Measurements from ENCODE around the gene CHRM3. TPM values are rescaled to one million over a fixed set of nuclear protein-coding genes. Genes with fewer than 3 reads are reported as not detected.

CHRM3 gene
- total RNA-seq, 1 donor from 2014 or later, result 5.4 TPM

DNA sequence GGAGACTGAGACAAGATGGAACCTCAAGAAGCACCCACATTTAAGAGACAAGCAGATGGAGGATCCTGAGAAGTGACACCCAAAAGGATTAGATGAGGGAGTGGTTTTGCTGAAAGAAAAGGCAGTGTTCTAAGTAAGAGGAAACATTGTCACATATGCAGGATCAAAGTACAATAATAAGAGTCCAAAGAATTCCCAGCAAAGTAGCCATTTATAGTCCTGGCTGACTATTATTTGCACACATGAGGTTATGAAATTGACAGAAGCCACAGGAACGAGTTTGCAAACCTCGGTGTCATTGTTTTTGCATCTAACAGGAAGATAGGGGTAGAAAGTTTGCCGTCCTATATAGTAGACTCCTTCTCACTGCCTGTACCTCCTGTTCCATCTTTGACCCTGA lies 41.3 kb downstream of the CHRM3 start:
- Histone ChIP-seq H3K27ac (no peak overlapping the region), H3K27me3 (no peaks in the 10 kb centered on the region), H3K4me1 (no peaks in the 10 kb centered on the region), H3K36me3 (no peaks in the 10 kb centered on the region), H3K4me3 (no peak overlapping the region), H3K9me3 (no peaks in the 10 kb centered on the region)
- no peak for ATAC-seq
- intact Hi-C loops (cut with DNase I), result no loop called here
- TF ChIP-seq, protein P1, sequence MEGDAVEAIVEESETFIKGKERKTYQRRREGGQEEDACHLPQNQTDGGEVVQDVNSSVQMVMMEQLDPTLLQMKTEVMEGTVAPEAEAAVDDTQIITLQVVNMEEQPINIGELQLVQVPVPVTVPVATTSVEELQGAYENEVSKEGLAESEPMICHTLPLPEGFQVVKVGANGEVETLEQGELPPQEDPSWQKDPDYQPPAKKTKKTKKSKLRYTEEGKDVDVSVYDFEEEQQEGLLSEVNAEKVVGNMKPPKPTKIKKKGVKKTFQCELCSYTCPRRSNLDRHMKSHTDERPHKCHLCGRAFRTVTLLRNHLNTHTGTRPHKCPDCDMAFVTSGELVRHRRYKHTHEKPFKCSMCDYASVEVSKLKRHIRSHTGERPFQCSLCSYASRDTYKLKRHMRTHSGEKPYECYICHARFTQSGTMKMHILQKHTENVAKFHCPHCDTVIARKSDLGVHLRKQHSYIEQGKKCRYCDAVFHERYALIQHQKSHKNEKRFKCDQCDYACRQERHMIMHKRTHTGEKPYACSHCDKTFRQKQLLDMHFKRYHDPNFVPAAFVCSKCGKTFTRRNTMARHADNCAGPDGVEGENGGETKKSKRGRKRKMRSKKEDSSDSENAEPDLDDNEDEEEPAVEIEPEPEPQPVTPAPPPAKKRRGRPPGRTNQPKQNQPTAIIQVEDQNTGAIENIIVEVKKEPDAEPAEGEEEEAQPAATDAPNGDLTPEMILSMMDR (IDR thresholded peaks at IDR 0.05), result no peak
- no peak for DNase-seq

DNA sequence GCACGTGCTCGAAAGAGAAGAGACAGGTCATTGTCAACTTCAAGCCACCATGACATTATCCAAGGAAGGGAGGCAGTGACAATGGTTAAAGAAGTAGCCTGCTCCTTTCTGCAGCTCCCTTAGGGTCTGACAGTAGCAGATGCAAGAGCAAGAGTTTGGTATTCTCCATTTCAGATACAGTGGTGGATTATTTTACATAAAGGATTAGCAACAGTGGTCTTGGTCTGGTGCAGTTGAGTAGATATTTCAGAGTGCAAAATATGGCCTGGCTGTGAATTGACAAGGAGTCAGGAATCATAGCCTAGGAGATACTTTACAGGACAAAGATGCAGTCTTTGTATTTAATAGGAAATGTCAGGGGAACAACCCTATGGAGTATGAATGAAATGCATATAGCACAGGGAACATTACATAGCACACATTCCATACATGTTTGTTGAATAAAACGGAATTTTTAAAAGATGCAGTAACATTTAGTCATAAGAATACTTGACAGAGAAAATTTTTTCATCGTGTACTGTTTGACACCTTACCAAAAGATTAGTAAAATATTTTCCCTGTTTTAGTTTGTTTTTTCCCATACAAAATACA lies 41.8 kb downstream of the CHRM3 start:
- H3K4me1 ChIP-seq, result no peaks in the 10 kb centered on the region
- no peak overlapping the region for H3K4me3 ChIP-seq
- H3K27me3 ChIP-seq, result no peaks in the 10 kb centered on the region
- ATAC-seq (no peak), DNase-seq (no peak)
- TF ChIP-seq, protein P1 (IDR thresholded peaks at IDR 0.05), result no peak
- H3K36me3 ChIP-seq, result no peaks in the 10 kb centered on the region
- intact Hi-C loops (cut with DNase I), result no loop called here
- no peaks in the 10 kb centered on the region for H3K9me3 ChIP-seq
- H3K27ac ChIP-seq, result no peak overlapping the region

- no peaks in the 10 kb centered on the region for H3K27me3 ChIP-seq
These were observed 42.8 kb downstream of the CHRM3 start for GRCh38 chr1:239429163-239429562.

GRCh38 chr1:239432255-239432654 lies 45.9 kb downstream of the CHRM3 start:
- no peaks in the 10 kb centered on the region for H3K9me3 ChIP-seq
- intact Hi-C loops (cut with DNase I), result no loop called here
- H3K36me3 ChIP-seq, result no peaks in the 10 kb centered on the region

More at GRCh38 chr1:239429163-239429562, 42.8 kb downstream of the CHRM3 start:
- no peak overlapping the region for H3K4me3 ChIP-seq
- no peak overlapping the region for H3K27ac ChIP-seq
- H3K36me3 ChIP-seq, result no peaks in the 10 kb centered on the region
- no peaks in the 10 kb centered on the region for H3K9me3 ChIP-seq
- no peaks in the 10 kb centered on the region for H3K4me1 ChIP-seq
- TF ChIP-seq, protein P1 (IDR thresholded peaks at IDR 0.05), result no peak
- ATAC-seq (no peak), DNase-seq (no peak)
- intact Hi-C loops (cut with DNase I), result no loop called here

GRCh38 chr1:239434181-239434580 lies 47.8 kb downstream of the CHRM3 start:
- Histone ChIP-seq H3K27ac (no peak overlapping the region), H3K36me3 (no peaks in the 10 kb centered on the region), H3K9me3 (no peaks in the 10 kb centered on the region), H3K4me1 (no peaks in the 10 kb centered on the region), H3K4me3 (no peak overlapping the region), H3K27me3 (no peaks in the 10 kb centered on the region)
- ATAC-seq, result no peak
- TF ChIP-seq, protein P1 (IDR thresholded peaks at IDR 0.05), result no peak
- intact Hi-C loops (cut with DNase I), result no loop called here
- DNase-seq, result no peak

More at GRCh38 chr1:239432255-239432654, 45.9 kb downstream of the CHRM3 start:
- ATAC-seq, result no peak
- Histone ChIP-seq H3K27me3 (no peaks in the 10 kb centered on the region), H3K27ac (no peak overlapping the region), H3K4me1 (no peaks in the 10 kb centered on the region), H3K4me3 (no peak overlapping the region)
- TF ChIP-seq, protein P1 (IDR thresholded peaks at IDR 0.05), result no peak
- DNase-seq, result no peak
